ENCODE results near the gene GABRG3. TPM values are rescaled to one million over a fixed set of nuclear protein-coding genes. Genes with fewer than 3 reads are reported as not detected.

Gene GABRG3
- total and polyA plus RNA-seq, 12 donors, result 0.08 to 1.1 (median 0.44) TPM; not detected in 5

- Histone ChIP-seq H3K36me3 (replicated peaks in 1 of 2) (no peaks in the 10 kb centered on the region), H3K9me3 (replicated peaks in 1 of 3) (peaks cover 0 to 6% (median 0%) of the 10 kb centered on the region in 3 donors), H3K27ac (no peak overlapping the region), H3K27me3 (no peaks in the 10 kb centered on the region), H3K4me1 (replicated peaks in 1 of 2) (no peaks in the 10 kb centered on the region), H3K4me3 (no peak overlapping the region)
- no peak for TF ChIP-seq POLR2A (IDR thresholded peaks at IDR 0.05)
- no peak for TF ChIP-seq CTCF (IDR thresholded peaks at IDR 0.05)
- 89 to 93% (median 91%) methylated on average over 4 of the region's 4 CpGs for WGBS, 4 donors
- no peak for DNase-seq
- intact Hi-C loops (cut with DNase I), result no loop called here
Measured at GRCh38 chr15:27429577-27429976, 458.6 kb downstream of the GABRG3 start.

GRCh38 chr15:27433604-27434003 is 462.6 kb downstream of the GABRG3 start:
- 60 to 70% (median 66%) methylated on average over 4 of the region's 4 CpGs for whole genome bisulfite sequencing, 4 donors

GRCh38 chr15:27438403-27439375 is 467.7 kb downstream of the GABRG3 start:
- intact Hi-C loops (cut with DNase I), result no loop called here
- no peak overlapping the region for H3K27ac ChIP-seq
- H3K4me1 ChIP-seq (replicated peaks in 1 of 2), result no peaks in the 10 kb centered on the region
- DNase-seq, result no peak
- H3K4me3 ChIP-seq, result no peak overlapping the region
- H3K9me3 ChIP-seq (replicated peaks in 1 of 3), result no peaks in the 10 kb centered on the region
- WGBS, 4 donors, result 60 to 72% (median 64%) methylated on average over 14 to 15 of the region's 15 CpGs
- no peak for TF ChIP-seq CTCF (IDR thresholded peaks at IDR 0.05)
- no peak for TF ChIP-seq POLR2A (IDR thresholded peaks at IDR 0.05)
- no peaks in the 10 kb centered on the region for H3K36me3 ChIP-seq (replicated peaks in 1 of 2)
- H3K27me3 ChIP-seq, result no peaks in the 10 kb centered on the region

More at GRCh38 chr15:27433604-27434003, 462.6 kb downstream of the GABRG3 start:
- H3K9me3 ChIP-seq (replicated peaks in 1 of 3), result peaks cover 0 to 6% (median 0%) of the 10 kb centered on the region in 3 donors
- H3K27me3 ChIP-seq, result no peaks in the 10 kb centered on the region
- DNase-seq, result no peak
- intact Hi-C loops (cut with DNase I), result no loop called here
- H3K27ac ChIP-seq, result no peak overlapping the region
- H3K36me3 ChIP-seq (replicated peaks in 1 of 2), result no peaks in the 10 kb centered on the region
- no peak overlapping the region for H3K4me3 ChIP-seq
- no peak for TF ChIP-seq CTCF (IDR thresholded peaks at IDR 0.05)
- TF ChIP-seq POLR2A (IDR thresholded peaks at IDR 0.05), result no peak
- H3K4me1 ChIP-seq (replicated peaks in 1 of 2), result no peaks in the 10 kb centered on the region

GRCh38 chr15:27441120-27441519 is 470.1 kb downstream of the GABRG3 start:
- Histone ChIP-seq H3K4me3 (no peak overlapping the region), H3K36me3 (replicated peaks in 1 of 2) (no peaks in the 10 kb centered on the region), H3K9me3 (replicated peaks in 1 of 3) (no peaks in the 10 kb centered on the region), H3K27ac (no peak overlapping the region), H3K4me1 (replicated peaks in 1 of 2) (no peaks in the 10 kb centered on the region), H3K27me3 (no peaks in the 10 kb centered on the region)
- WGBS, 4 donors, result 46 to 53% (median 49%) methylated on average over 2 of the region's 2 CpGs
- intact Hi-C loops (cut with DNase I), result loop anchor here in 1 of 2 donors (10.0 kb wide), 1 partner anchor 46 kb away; no protein-coding TSS in a partner anchor
- no peak for DNase-seq
- no peak for TF ChIP-seq POLR2A (IDR thresholded peaks at IDR 0.05)
- TF ChIP-seq CTCF (IDR thresholded peaks at IDR 0.05), result no peak

Measured in adrenal gland (tissue), 12 donors.